GM12873 (cell line): ENCODE data around the gene LARGE2.

Experiments used
- CTCF ChIP-seq: IDR thresholded peaks from 2 replicates; pipeline ENCODE4 v1.5.1; 2012; ENCODE audit warnings: low read depth, mild to moderate bottlenecking, moderate library complexity, low read length, control low read depth; ENCODE audit not compliant: insufficient read depth; ENCODE audit errors: missing control alignments

LARGE2 gene

GRCh38 chr11:45934580-45935318 is 12.3 kb downstream of the LARGE2 start:
- TF ChIP-seq CTCF, result no peak

DNA sequence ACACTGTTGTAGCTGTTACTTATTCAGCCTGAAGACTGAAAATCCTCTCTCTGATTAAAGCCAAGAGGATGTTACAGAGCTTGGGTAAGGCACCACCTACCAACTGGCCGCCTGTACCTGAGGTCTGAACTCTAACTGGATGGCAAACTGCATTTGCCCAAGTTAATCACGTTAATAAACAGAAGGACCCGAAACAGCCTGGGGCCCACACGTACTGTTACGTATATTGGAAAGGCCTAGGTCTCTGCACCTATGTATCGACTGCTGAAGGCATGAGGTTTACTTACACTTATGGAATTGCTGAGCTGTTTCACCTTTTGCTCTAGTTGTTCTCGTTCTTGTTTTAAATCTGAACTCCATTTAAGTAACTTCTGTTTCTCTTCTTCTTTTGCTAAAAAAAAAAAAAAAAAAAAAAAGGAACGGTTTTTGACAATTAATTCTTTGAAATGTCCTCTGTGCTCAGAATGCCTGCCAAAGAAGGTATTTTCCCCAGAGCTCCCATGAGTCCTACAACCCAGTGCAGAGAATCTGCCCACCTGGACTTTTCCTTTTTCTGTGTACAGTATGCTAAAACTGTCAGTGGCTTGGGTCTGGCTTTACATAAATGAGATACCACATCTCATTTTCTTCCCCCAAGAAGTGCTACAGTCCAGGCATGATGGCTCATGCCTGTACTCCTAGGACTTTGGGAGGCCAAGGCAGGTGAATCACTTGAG is 13.1 kb downstream of the LARGE2 start:
- TF ChIP-seq CTCF, result no peak

DNA sequence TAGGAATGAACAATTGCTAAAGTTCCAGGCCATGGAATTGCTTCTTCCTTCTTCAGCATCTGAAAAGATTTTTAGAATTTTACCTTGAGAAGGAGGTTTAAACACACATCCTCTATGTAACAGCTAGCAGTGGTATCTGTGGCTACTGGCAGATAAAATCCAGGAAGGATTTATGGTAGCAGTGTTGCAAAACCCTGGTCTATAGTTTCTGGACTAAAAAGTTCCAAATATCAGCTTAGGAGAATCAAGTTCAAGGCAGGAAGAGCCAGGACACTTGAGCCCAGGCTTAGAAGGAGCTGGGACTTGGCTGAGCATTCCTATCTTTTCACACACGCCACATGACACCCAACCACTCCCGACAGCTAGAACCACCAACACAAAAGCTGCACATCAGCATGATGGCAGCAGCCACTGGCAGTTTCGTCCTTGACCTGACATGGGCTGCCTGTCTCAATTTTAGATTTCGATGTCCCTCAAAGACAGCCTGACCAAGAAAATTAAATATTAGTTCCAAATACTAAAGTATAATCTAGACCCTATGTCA is 14.1 kb downstream of the LARGE2 start:
- no peak for TF ChIP-seq CTCF

DNA sequence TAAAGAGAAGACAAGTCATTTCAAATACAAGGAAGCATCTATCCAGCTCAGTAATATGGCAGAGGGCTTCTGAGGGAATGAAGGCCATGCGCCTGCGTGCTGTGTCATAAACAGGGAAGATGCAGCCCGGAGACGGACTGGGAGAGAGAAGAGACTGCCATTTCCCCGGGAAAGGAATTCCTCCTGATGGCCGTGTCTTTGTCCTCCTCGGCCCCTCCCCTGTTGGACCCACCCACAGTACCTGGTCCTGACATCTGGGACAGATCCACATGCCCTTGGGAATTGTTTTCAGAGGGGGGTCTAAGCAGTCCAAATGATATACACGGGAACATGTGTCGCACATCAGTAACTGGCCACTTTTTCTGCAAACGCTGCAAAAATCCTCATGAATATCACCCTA is 15.5 kb downstream of the LARGE2 start:
- TF ChIP-seq CTCF, result no peak

- TF ChIP-seq CTCF, result no peak
Observed at GRCh38 chr11:45939836-45940235, 17.4 kb downstream of the LARGE2 start.

DNA sequence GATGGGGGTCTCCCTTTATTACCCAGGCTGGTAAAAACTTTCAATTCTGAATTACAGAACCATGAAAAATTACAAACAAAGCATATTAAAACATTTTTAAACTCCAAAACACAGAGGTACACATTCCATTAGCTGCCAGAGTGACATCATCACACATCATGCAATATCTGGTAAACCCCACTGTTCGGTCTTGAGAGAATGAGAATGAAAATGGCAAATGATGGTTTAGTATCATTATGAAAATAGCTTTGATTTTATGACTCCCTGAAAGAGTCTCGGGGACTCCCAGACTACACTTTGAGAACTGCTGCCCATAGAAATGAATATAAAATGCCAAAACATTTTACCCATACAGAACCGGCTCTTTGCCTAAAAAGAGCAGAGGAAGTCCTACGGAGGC is 18.8 kb downstream of the LARGE2 start:
- no peak for TF ChIP-seq CTCF

DNA sequence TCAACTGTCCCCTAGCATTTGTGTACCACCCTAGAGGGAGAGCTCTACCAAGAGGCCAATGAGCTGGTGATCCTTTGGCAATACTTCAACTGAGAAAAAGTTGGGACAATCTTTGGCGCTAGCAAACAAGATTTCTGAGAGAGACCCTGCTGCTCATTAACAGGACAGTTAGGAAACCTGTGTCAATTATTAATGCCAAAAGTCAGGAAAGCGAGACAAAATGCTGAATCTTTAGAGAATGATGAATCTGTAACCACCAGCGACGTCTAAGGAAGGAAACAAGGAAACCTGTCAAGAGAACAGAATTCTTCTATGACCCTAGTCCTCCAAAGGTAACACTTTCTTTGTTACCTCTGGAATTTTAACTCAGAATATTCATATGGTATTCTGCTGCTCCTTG is 19.9 kb downstream of the LARGE2 start:
- TF ChIP-seq CTCF, result no peak
